Measurements from ENCODE around the gene LUZP1. TPM values are rescaled to one million over a fixed set of nuclear protein-coding genes. Genes with fewer than 3 reads are reported as not detected.

LUZP1 gene
- total RNA-seq, 1 experiment from 2014 or later, result 40.2 TPM

DNA sequence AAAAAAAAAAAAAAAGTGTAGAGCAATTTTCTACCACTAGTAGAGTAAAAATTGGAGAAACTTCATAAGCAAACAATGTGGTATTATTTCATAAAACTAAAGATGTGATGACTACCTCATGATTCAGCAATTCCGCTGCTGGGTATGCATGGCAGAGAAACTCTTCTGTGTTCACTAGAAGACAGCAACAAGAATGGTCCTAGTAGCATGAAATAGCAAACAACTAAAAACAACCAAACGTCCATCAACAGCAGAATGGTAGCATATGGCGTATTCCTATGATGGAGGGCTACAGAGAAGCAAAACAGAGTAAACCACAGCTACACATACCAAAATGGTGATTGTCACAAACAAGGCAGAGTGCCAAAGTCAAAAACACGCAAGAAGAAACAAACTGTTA, 29.7 kb upstream of the LUZP1 start:
- ATAC-seq, result peak; percentile 62
- BruUV-seq (replicated peaks), result no TSS peak
- TF ChIP-seq SIN3A (IDR thresholded peaks at IDR 0.05; ENCODE audit: borderline replicate concordance, insufficient read depth, low read depth, low read length), result no peak
- TF ChIP-seq POLR2AphosphoS5 (IDR thresholded peaks at IDR 0.05; ENCODE audit: low read depth, low read length), result no peak
- no peak for TF ChIP-seq TCF7L2 (IDR thresholded peaks at IDR 0.05; ENCODE audit: low read depth, low read length)
- no peak for TF ChIP-seq REST (IDR thresholded peaks at IDR 0.05; ENCODE audit: insufficient read depth in 1 of 2, low read depth in 2 of 2, low read length in 1 of 2)
- TF ChIP-seq, protein P1, sequence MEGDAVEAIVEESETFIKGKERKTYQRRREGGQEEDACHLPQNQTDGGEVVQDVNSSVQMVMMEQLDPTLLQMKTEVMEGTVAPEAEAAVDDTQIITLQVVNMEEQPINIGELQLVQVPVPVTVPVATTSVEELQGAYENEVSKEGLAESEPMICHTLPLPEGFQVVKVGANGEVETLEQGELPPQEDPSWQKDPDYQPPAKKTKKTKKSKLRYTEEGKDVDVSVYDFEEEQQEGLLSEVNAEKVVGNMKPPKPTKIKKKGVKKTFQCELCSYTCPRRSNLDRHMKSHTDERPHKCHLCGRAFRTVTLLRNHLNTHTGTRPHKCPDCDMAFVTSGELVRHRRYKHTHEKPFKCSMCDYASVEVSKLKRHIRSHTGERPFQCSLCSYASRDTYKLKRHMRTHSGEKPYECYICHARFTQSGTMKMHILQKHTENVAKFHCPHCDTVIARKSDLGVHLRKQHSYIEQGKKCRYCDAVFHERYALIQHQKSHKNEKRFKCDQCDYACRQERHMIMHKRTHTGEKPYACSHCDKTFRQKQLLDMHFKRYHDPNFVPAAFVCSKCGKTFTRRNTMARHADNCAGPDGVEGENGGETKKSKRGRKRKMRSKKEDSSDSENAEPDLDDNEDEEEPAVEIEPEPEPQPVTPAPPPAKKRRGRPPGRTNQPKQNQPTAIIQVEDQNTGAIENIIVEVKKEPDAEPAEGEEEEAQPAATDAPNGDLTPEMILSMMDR (IDR thresholded peaks at IDR 0.05), result no peak
- H3K27ac ChIP-seq (ENCODE audit: low read length), result peak overlapping the region; percentile 30
- H3K36me3 ChIP-seq (ENCODE audit: control insufficient read depth, insufficient read depth, low read length), result no peaks in the 10 kb centered on the region
- peak overlapping the region in 1 of 2 experiments; percentile 21; a peak in 1 of 4 replicates for H3K4me3 ChIP-seq (ENCODE audit: low read depth in 2 of 2, low read length in 2 of 2)
- ChIA-PET POLR2A (no interaction called here), CTCF (interaction anchor here (0.6 to 0.7 kb wide), 2 partner anchors 13 to 32 kb away, joined by 7 to 9 read pairs; no protein-coding TSS in a partner anchor)
- peak; percentile 93 for DNase-seq (ENCODE audit: low read depth, low spot score)
- in situ Hi-C loops (cut with HindIII; ENCODE audit: low pct_unique_long_range_greater_than_20kb, low sequenced_read_pairs), result loop anchor here (25.0 kb wide), 1 partner anchor 111 kb away; no protein-coding TSS in a partner anchor
- no peaks in the 10 kb centered on the region for H3K9me3 ChIP-seq (ENCODE audit: control insufficient read depth, insufficient read depth, low read depth, low read length)
- intact Hi-C loops (cut with micrococcal nuclease; ENCODE audit: unreplicated experiment), result no loop called here
- H3K27me3 ChIP-seq (ENCODE audit: control insufficient read depth, insufficient read depth, low read length), result no peaks in the 10 kb centered on the region
- peaks cover 38% of the 10 kb centered on the region for H3K4me1 ChIP-seq (ENCODE audit: control insufficient read depth, insufficient read depth, low read length)

- Histone ChIP-seq H3K27ac (ENCODE audit: low read length) (peak overlapping the region; percentile 82), H3K27me3 (ENCODE audit: control insufficient read depth, insufficient read depth, low read length) (no peaks in the 10 kb centered on the region), H3K4me1 (ENCODE audit: control insufficient read depth, insufficient read depth, low read length) (peaks cover 38% of the 10 kb centered on the region), H3K36me3 (ENCODE audit: control insufficient read depth, insufficient read depth, low read length) (no peaks in the 10 kb centered on the region), H3K4me3 (ENCODE audit: low read depth in 2 of 2, low read length in 2 of 2) (no peak overlapping the region; a peak in 1 of 4 replicates), H3K9me3 (ENCODE audit: control insufficient read depth, insufficient read depth, low read depth, low read length) (no peaks in the 10 kb centered on the region)
- ChIA-PET POLR2A (no interaction called here), CTCF (interaction anchor here (0.7 to 1.0 kb wide), 2 partner anchors 9 to 12 kb away, joined by 3 to 7 read pairs; no protein-coding TSS in a partner anchor)
- in situ Hi-C loops (cut with HindIII; ENCODE audit: low pct_unique_long_range_greater_than_20kb, low sequenced_read_pairs) (loop anchor here (25.0 kb wide), 1 partner anchor 109 kb away; no protein-coding TSS in a partner anchor), intact Hi-C loops (cut with micrococcal nuclease; ENCODE audit: unreplicated experiment) (no loop called here)
- ATAC-seq (peak; percentile 87), DNase-seq (ENCODE audit: low read depth, low spot score) (peak; percentile 86)
- TF ChIP-seq SIN3A (IDR thresholded peaks at IDR 0.05; ENCODE audit: borderline replicate concordance, insufficient read depth, low read depth, low read length) (no peak), POLR2AphosphoS5 (IDR thresholded peaks at IDR 0.05; ENCODE audit: low read depth, low read length) (peak; percentile 57; the same call in 1 of the 2 replicates)
- BruUV-seq (replicated peaks), result no TSS peak
Observed at GRCh38 chr1:23196627-23197328, 28.1 kb upstream of the LUZP1 start.

Measured in Panc1 (cell line).